H9 (cell line): ENCODE results near the gene RBM38. TPM values are rescaled to one million over a fixed set of nuclear protein-coding genes. Genes with fewer than 3 reads are reported as not detected.

Source experiments
- DNase-seq: peaks from one replicate; pipeline ENCODE4 v3.0.0-alpha.2; 2017
- H2AFZ ChIP-seq: one replicate; pipeline ENCODE4 v1.6.1; 2013; ENCODE audit warnings: mild to moderate bottlenecking, low read length, control low read depth, moderate library complexity
- H2AK5ac ChIP-seq: 2 replicates; pipeline ENCODE4 v1.6.1; 2013; ENCODE audit warnings: low read length, control low read depth, mixed read lengths; ENCODE audit not compliant: insufficient read length
- H2BK120ac ChIP-seq: one replicate; pipeline ENCODE4 v1.6.1; 2013; ENCODE audit warnings: low read depth, mild to moderate bottlenecking, low read length, control low read depth, inconsistent platforms; ENCODE audit not compliant: poor library complexity, severe bottlenecking
- H2BK12ac ChIP-seq: 2 replicates; pipeline ENCODE4 v1.6.1; 2013; ENCODE audit warnings: low read length, control low read depth, mixed read lengths, low read depth; ENCODE audit not compliant: insufficient read length
- H2BK15ac ChIP-seq: 2 replicates; pipeline ENCODE4 v1.6.1; 2013; ENCODE audit warnings: low read depth, low read length, control low read depth
- H2BK20ac ChIP-seq: one replicate; pipeline ENCODE4 v1.6.1; 2013; ENCODE audit warnings: low read depth, mild to moderate bottlenecking, low read length, control low read depth, inconsistent platforms; ENCODE audit not compliant: poor library complexity, severe bottlenecking
- H2BK5ac ChIP-seq: 2 replicates; pipeline ENCODE4 v1.6.1; 2013; ENCODE audit warnings: low read length, control low read depth, mixed read lengths; ENCODE audit not compliant: insufficient read length
- H3K14ac ChIP-seq: 2 replicates; pipeline ENCODE4 v1.6.1; 2013; ENCODE audit warnings: low read length, control low read depth; ENCODE audit not compliant: insufficient read depth
- H3K18ac ChIP-seq: 2 replicates; pipeline ENCODE4 v1.6.1; 2013; ENCODE audit warnings: low read depth, mild to moderate bottlenecking, mixed read lengths, low read length, control low read depth; ENCODE audit not compliant: insufficient read length
- H3K23ac ChIP-seq: 2 replicates; pipeline ENCODE4 v1.6.1; 2013; ENCODE audit warnings: low read length, control low read depth, mixed read lengths, low read depth; ENCODE audit not compliant: insufficient read length
- H3K23me2 ChIP-seq: 2 replicates; pipeline ENCODE4 v1.6.1; 2013; ENCODE audit warnings: low read depth, mild to moderate bottlenecking, mixed read lengths, low read length, control low read depth; ENCODE audit not compliant: insufficient read length, poor library complexity, severe bottlenecking
- H3K27ac ChIP-seq: 2 replicates; pipeline ENCODE4 v1.5.1; 2013; ENCODE audit warnings: low read length, control low read depth, mixed read lengths, low read depth; ENCODE audit not compliant: insufficient read length
- H3K27me3 ChIP-seq: 2 replicates; pipeline ENCODE4 v1.6.1; 2013; ENCODE audit warnings: low read length, control low read depth, inconsistent platforms; ENCODE audit not compliant: insufficient read depth
- H3K4ac ChIP-seq: 2 replicates; pipeline ENCODE4 v1.6.1; 2013; ENCODE audit warnings: low read depth, mild to moderate bottlenecking, control low read depth, inconsistent platforms, low read length, moderate library complexity
- H3K4me1 ChIP-seq: 2 replicates; pipeline ENCODE4 v1.6.1; 2013; ENCODE audit warnings: low read length, control low read depth, inconsistent platforms; ENCODE audit not compliant: insufficient read depth
- H3K4me2 ChIP-seq: 2 replicates; pipeline ENCODE4 v1.6.1; 2013; ENCODE audit warnings: low read length, control low read depth, mixed read lengths; ENCODE audit not compliant: insufficient read length, insufficient read depth
- H3K56ac ChIP-seq: 2 replicates; pipeline ENCODE4 v1.6.1; 2013; ENCODE audit warnings: low read depth, mild to moderate bottlenecking, mixed read lengths, low read length, control low read depth; ENCODE audit not compliant: insufficient read length
- H3K79me1 ChIP-seq: 2 replicates; pipeline ENCODE4 v1.6.1; 2013; ENCODE audit warnings: low read depth, mild to moderate bottlenecking, moderate library complexity, low read length, control low read depth, inconsistent platforms; ENCODE audit not compliant: insufficient read depth, poor library complexity, severe bottlenecking
- H3K79me2 ChIP-seq: 2 replicates; pipeline ENCODE4 v1.6.1; 2013; ENCODE audit warnings: low read length, control low read depth, inconsistent platforms; ENCODE audit not compliant: insufficient read depth
- H3K9ac ChIP-seq: 2 replicates; pipeline ENCODE4 v1.6.1; 2013; ENCODE audit warnings: low read length, control low read depth, mixed read lengths; ENCODE audit not compliant: insufficient read length; ENCODE audit errors: extremely low read depth
- H3K9me3 ChIP-seq: one replicate; pipeline ENCODE4 v1.6.1; 2013; ENCODE audit warnings: low read depth, low read length, inconsistent platforms; ENCODE audit not compliant: control insufficient read depth
- H3T11ph ChIP-seq: one replicate; pipeline ENCODE4 v1.6.1; 2013; ENCODE audit warnings: mild to moderate bottlenecking, low read length, control low read depth, inconsistent platforms
- H4K20me1 ChIP-seq: one replicate; pipeline ENCODE4 v1.6.1; 2013; ENCODE audit not compliant: control insufficient read depth, insufficient read length, insufficient read depth
- H4K5ac ChIP-seq: 2 replicates; pipeline ENCODE4 v1.6.1; 2013; ENCODE audit warnings: low read depth, mild to moderate bottlenecking, mixed read lengths, low read length, control low read depth; ENCODE audit not compliant: insufficient read length
- H4K8ac ChIP-seq: replicated peaks from 2 replicates; pipeline ENCODE4 v1.6.1; 2013; ENCODE audit warnings: low read length, control low read depth, mixed read lengths, low read depth; ENCODE audit not compliant: insufficient read length
- H4K91ac ChIP-seq: 2 replicates; pipeline ENCODE4 v1.6.1; 2013; ENCODE audit warnings: low read depth, mild to moderate bottlenecking, moderate library complexity, mixed read lengths, low read length, control low read depth; ENCODE audit not compliant: insufficient read length
- H3K27ac Mint-ChIP-seq, 3 experiments: 2 replicates in 2 of 3; 3 replicates in 1 of 3; pipeline ENCODE4 v1.8.0; 2020 to 2021; ENCODE audit warnings: mixed read lengths in 3 of 3, mild to moderate bottlenecking in 1 of 3, moderate library complexity in 1 of 3
- H3K27me3 Mint-ChIP-seq: 2 replicates; pipeline ENCODE4 v1.8.0; 2021; ENCODE audit warnings: low read depth, mild to moderate bottlenecking, moderate library complexity, mixed read lengths
- H3K36me3 Mint-ChIP-seq, 3 experiments: 2 replicates in 2 of 3; 3 replicates in 1 of 3; pipeline ENCODE4 v1.8.0; 2020 to 2021; ENCODE audit warnings: low read depth in 3 of 3, mixed read lengths in 3 of 3; ENCODE audit not compliant: insufficient read depth in 1 of 3
- H3K4me1 Mint-ChIP-seq, 2 experiments: 2 replicates each; pipeline ENCODE4 v1.8.0; 2020; ENCODE audit warnings: mixed read lengths in 2 of 2
- H3K4me3 Mint-ChIP-seq, 2 experiments: 2 replicates in 1 of 2; 3 replicates in 1 of 2; pipeline ENCODE4 v1.8.0; 2020 to 2021; ENCODE audit warnings: mild to moderate bottlenecking in 2 of 2, mixed read lengths in 2 of 2, moderate library complexity in 1 of 2
- H3K9me3 Mint-ChIP-seq, 2 experiments: 2 replicates in 1 of 2; 3 replicates in 1 of 2; pipeline ENCODE4 v1.8.0; 2020; ENCODE audit warnings: mild to moderate bottlenecking in 2 of 2, mixed read lengths in 2 of 2, moderate library complexity in 1 of 2
- CTCF ChIP-seq: fragments of 200-600 bp; sonication (generic); conservative IDR thresholded peaks from 3 replicates; pipeline ENCODE4 v1.8.0; 2021; ENCODE audit warnings: antibody characterized with exemption, mild to moderate bottlenecking
- WGBS: extraction: QIAGEN DNeasy Blood & Tissue Kit; methylation state at CpG from one replicate; pipeline ENCODE4 v1.1.7; 2013; ENCODE audit warnings: missing lambda C conversion rate, low lambda C conversion rate, mixed read lengths; ENCODE audit not compliant: insufficient read length; ENCODE audit errors: extremely low coverage; 5-methylcytosine and 5-hydroxymethylcytosine counted together
- total RNA-seq: library from RNA; stranded (reverse); gene quantifications from 2 replicates; pipeline ENCODE4 v1.2.1, GENCODE V29; 2021

Gene RBM38
- total RNA-seq, 1 experiment from 2014 or later: 66.8 TPM

- Mint-ChIP-seq H3K36me3 (no peaks in the 10 kb centered on the region), H3K27me3 (no peaks in the 10 kb centered on the region; the same call in none of the 2 replicates), H3K27ac (peak overlapping the region in 1 of 3 experiments; percentile 77; a peak in 2 of 7 replicates), H3K4me3 (no peak overlapping the region), H3K4me1 (peaks cover 9 to 19% of the 10 kb centered on the region in 2 experiments), H3K9me3 (no peaks in the 10 kb centered on the region)
- H2BK20ac ChIP-seq: no peak overlapping the region
- H3K23me2 ChIP-seq: no peaks in the 10 kb centered on the region
- no peak overlapping the region for H2BK5ac ChIP-seq
- H3K56ac ChIP-seq: no peak overlapping the region
- H3K4ac ChIP-seq: no peak overlapping the region
- no peak overlapping the region for H4K5ac ChIP-seq
- H3K27ac ChIP-seq: no peak overlapping the region
- H4K20me1 ChIP-seq: no peaks in the 10 kb centered on the region
- no peak overlapping the region for H2BK12ac ChIP-seq
- DNase-seq: no peak
- H3K4me1 ChIP-seq: no peaks in the 10 kb centered on the region
- no peak overlapping the region for H2AFZ ChIP-seq
- no peaks in the 10 kb centered on the region for H3K79me2 ChIP-seq
- H3K79me1 ChIP-seq: no peaks in the 10 kb centered on the region
- no peak for TF ChIP-seq CTCF
- no peak overlapping the region for H4K91ac ChIP-seq
- no peak overlapping the region for H4K8ac ChIP-seq
- no peak overlapping the region for H2AK5ac ChIP-seq
- WGBS: no CpG with 5 or more reads among the region's 20 CpGs
- no peaks in the 10 kb centered on the region for H3K27me3 ChIP-seq
- no peak overlapping the region for H3T11ph ChIP-seq
- no peak overlapping the region for H3K4me2 ChIP-seq
- H2BK15ac ChIP-seq: no peak overlapping the region
- 0 out of 2 replicates have a peak overlapping the region, but pooled peaks have one; percentile 16 for H3K14ac ChIP-seq
- H3K9ac ChIP-seq: no peak overlapping the region
- no peak overlapping the region for H3K18ac ChIP-seq
- H2BK120ac ChIP-seq: no peak overlapping the region
- H3K23ac ChIP-seq: no peak overlapping the region
- H3K9me3 ChIP-seq: no peaks in the 10 kb centered on the region
Observed at GRCh38 chr20:57420571-57421252, 29.5 kb downstream of the RBM38 start.
